K562 (cell line): ENCODE measurements around the gene PNRC1. TPM values are rescaled to one million over a fixed set of nuclear protein-coding genes. Genes with fewer than 3 reads are reported as not detected.

ENCODE experiments used
- ATAC-seq: fragments of 200-7000 bp; cut with Tn5 transposase; 3 replicates; pipeline ENCODE4 v1.9.1; 2020; ENCODE audit warnings: moderate library complexity
- BruUV-seq: library from RNA; stranded (reverse); fragments of 400-500 nt; replicated peaks from 2 replicates; lab custom pipeline; 2021; lab: Mats Ljungman, UMichigan
- CTCF ChIA-PET: fragments of 300-600 bp; formaldehyde crosslinking; extraction: SDS; loops from one replicate; lab custom pipeline; 2021; ENCODE audit warnings: low intra/inter-chr PET ratio; lab: Yijun Ruan, JAX
- POLR2A ChIA-PET: fragments of 300-600, 350-650 bp; sonication (Branson Sonifier 250); formaldehyde crosslinking; extraction: SDS; loops from one replicate; lab custom pipeline; 2021; ENCODE audit warnings: antibody characterized with exemption, inconsistent platforms; lab: Yijun Ruan, JAX
- DNase-seq, 4 experiments: peaks; one replicate each; pipeline versions ENCODE4 v3.0.0 to v3.0.0-alpha.2; 2011 to 2018; ENCODE audit warnings: low spot score in 3 of 4, mixed read lengths in 3 of 4; ENCODE audit errors: extremely low read depth in 1 of 4
- FAIRE-seq: peaks from 2 replicates; lab custom pipeline; 2011; peaks lifted over from hg19 to GRCh38; lab: Jason Lieb, UNC
- H2AFZ ChIP-seq: 2 replicates; pipeline ENCODE4 v1.6.0; 2011; ENCODE audit warnings: low read depth, low read length, control low read depth, inconsistent platforms
- H3K27ac ChIP-seq: fragments of 200-600 bp; 3 replicates; pipeline ENCODE4 v1.8.0; 2011; ENCODE audit warnings: low read depth, mild to moderate bottlenecking, control low read depth, inconsistent platforms, low read length, moderate library complexity, mixed read lengths; ENCODE audit errors: extremely low read depth
- H3K27me3 ChIP-seq, 2 experiments: fragments of 300-600 bp in 1 of 2; 2 replicates in 1 of 2; 3 replicates in 1 of 2; pipeline versions ENCODE4 v1.6.0 to v1.8.0; 2011; ENCODE audit warnings: inconsistent platforms in 2 of 2, low read length in 2 of 2, mild to moderate bottlenecking in 1 of 2, mixed read lengths in 1 of 2, moderate library complexity in 1 of 2; ENCODE audit not compliant: control insufficient read depth in 2 of 2, insufficient read depth in 2 of 2
- H3K36me3 ChIP-seq: fragments of 300-600 bp; 3 replicates; pipeline ENCODE4 v1.8.0; 2011; ENCODE audit warnings: mild to moderate bottlenecking, low read length, inconsistent platforms; ENCODE audit not compliant: control insufficient read depth, insufficient read depth
- H3K4me1 ChIP-seq, 2 experiments: fragments of 200-600 bp in 1 of 2; replicated peaks in 1 of 2; 2 replicates in 1 of 2; 3 replicates in 1 of 2; pipeline versions ENCODE4 v1.5.1 to v1.8.0; 2011; ENCODE audit warnings: inconsistent platforms in 2 of 2, low read length in 2 of 2, mild to moderate bottlenecking in 1 of 2, mixed read lengths in 1 of 2, moderate library complexity in 1 of 2; ENCODE audit not compliant: control insufficient read depth in 2 of 2, insufficient read depth in 2 of 2
- H3K4me2 ChIP-seq: 2 replicates; pipeline ENCODE4 v1.6.1; 2011; ENCODE audit warnings: low read length, control low read depth, inconsistent platforms, mixed read lengths; ENCODE audit not compliant: insufficient read depth
- H3K4me3 ChIP-seq: fragments of 200-600 bp; sonication (generic), shearing (Covaris generic); 2 replicates; pipeline ENCODE4 v1.5.1; 2016; ENCODE audit warnings: control low read depth, inconsistent platforms
- H3K79me2 ChIP-seq: fragments of 200-600 bp; 3 replicates; pipeline ENCODE4 v1.8.0; 2011; ENCODE audit warnings: low read length, inconsistent platforms; ENCODE audit not compliant: control insufficient read depth, insufficient read depth
- H3K9ac ChIP-seq, 2 experiments: 2 replicates each; pipeline versions ENCODE4 v1.6.0 to v1.6.1; 2011; ENCODE audit warnings: low read depth in 2 of 2, low read length in 2 of 2, control low read depth in 1 of 2, inconsistent platforms in 1 of 2, mild to moderate bottlenecking in 1 of 2, mixed read lengths in 1 of 2; ENCODE audit not compliant: insufficient read depth in 1 of 2
- H3K9me1 ChIP-seq: one replicate; pipeline ENCODE4 v1.6.0; 2011; ENCODE audit warnings: inconsistent platforms, mild to moderate bottlenecking, low read length, moderate library complexity; ENCODE audit not compliant: control insufficient read depth, insufficient read depth
- H3K9me3 ChIP-seq: replicated peaks from 2 replicates; pipeline ENCODE4 v1.5.1; 2011; ENCODE audit warnings: low read depth, low read length, inconsistent platforms; ENCODE audit not compliant: control insufficient read depth, insufficient read depth
- H4K20me1 ChIP-seq: replicated peaks from 2 replicates; pipeline ENCODE4 v1.6.1; 2011; ENCODE audit warnings: low read length, inconsistent platforms, mixed read lengths; ENCODE audit not compliant: control insufficient read depth, insufficient read depth
- CBX8 ChIP-seq: fragments of 200-600 bp; sonication (generic); IDR thresholded peaks from 2 replicates; pipeline ENCODE4 v1.6.1; 2012; ENCODE audit warnings: borderline replicate concordance, mixed run types, low read depth, mild to moderate bottlenecking, moderate library complexity, mixed read lengths, low read length, control low read depth, inconsistent platforms; ENCODE audit not compliant: poor library complexity, severe bottlenecking; ENCODE audit errors: extremely low read depth
- CEBPB ChIP-seq: fragments of 450-650 bp; IDR thresholded peaks from 2 replicates; pipeline ENCODE4 v1.6.1; 2016; ENCODE audit warnings: missing genetic modification characterization, missing compliant biosample characterization
- PURB ChIP-seq: sonication (generic); formaldehyde crosslinking; IDR thresholded peaks from 2 replicates; pipeline ENCODE4 v1.9.0; 2021; ENCODE audit warnings: low read depth, mild to moderate bottlenecking, missing genetic modification reagents
- XRCC3 ChIP-seq: fragments of 450-650 bp; IDR thresholded peaks from 2 replicates; pipeline ENCODE4 v1.6.1; 2017; ENCODE audit warnings: mild to moderate bottlenecking, moderate library complexity
- WGBS: fragments of 100-300 bp; shearing (Covaris generic); methylation state at CpG from one replicate; pipeline ENCODE4 v1.1.6; 2016; ENCODE audit warnings: low coverage, mixed read lengths; ENCODE audit not compliant: insufficient coverage; ENCODE audit errors: missing lambda C conversion rate; 5-methylcytosine and 5-hydroxymethylcytosine counted together
- in situ Hi-C: fragments of 300-500 bp; cut with MboI; formaldehyde crosslinking; loops from 4 replicates; pipeline ENCODE4 v1.15.0; 2018; ENCODE audit warnings: inconsistent platforms, mixed read lengths
- intact Hi-C: fragments of 100-400 bp; cut with micrococcal nuclease; formaldehyde crosslinking; loops from 2 replicates; pipeline ENCODE4 v1.14.2; 2022
- polyA plus RNA-seq, 8 experiments: library from polyadenylated mRNA; depleted of rRNA in 4 of 8; stranded (reverse) in 5 of 8; unstranded in 3 of 8; fragments of >200 nt; fragmentation: Nextera tagmentation in 2 of 8; fragmentation: Illumina TruSeq in 1 of 8; extraction: Ambion mirVana in 2 of 8; extraction: Trizol in 1 of 8; gene quantifications; 2 replicates each; pipeline versions ENCODE4 v1.2.1 to v1.2.3, GENCODE V29; 2011 to 2014; ENCODE audit warnings: inconsistent platforms in 1 of 8, missing spikeins in 1 of 8
- total RNA-seq, 7 experiments: library from RNA; depleted of rRNA in 6 of 7; stranded (reverse); fragments of >200 nt in 6 of 7; fragmentation: Illumina TruSeq in 2 of 7; extraction: Trizol in 2 of 7; gene quantifications; 2 replicates each; pipeline versions ENCODE4 v1.2.1 to v1.2.3, GENCODE V29; 2011 to 2021; ENCODE audit warnings: low replicate concordance in 1 of 7

Gene PNRC1
- total and polyA plus RNA-seq, 9 of the 15 experiments (the other 6 are each of a cell fraction or from before 2014, with no cell fraction given): 1.2 to 10.8 (median 6.5) TPM

DNA sequence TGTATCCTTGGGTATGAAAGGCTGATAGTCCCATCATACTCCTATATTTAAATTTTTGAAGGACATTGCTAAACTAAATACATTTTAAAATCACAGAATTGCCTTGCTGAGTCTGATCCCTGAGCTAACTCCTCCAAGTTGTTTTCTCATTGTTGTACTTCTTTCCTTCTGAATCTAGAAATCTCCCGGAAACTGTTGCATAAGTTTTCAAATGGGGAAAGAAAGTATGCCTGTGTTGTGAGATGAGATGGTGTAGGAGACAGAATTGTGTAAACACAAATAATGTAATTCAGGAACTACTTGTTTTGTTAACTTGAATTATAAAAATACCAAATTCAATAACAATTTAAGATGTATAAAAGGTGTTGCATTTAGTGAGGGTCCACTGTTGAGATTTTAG, 7.3 kb downstream of the PNRC1 start:
- WGBS: 13% methylated on average over 1 of the region's 1 CpG
- ChIA-PET POLR2A (interaction anchor here (1.5 kb wide), 1 partner anchor 15 kb away, joined by 3 read pairs; no protein-coding TSS in a partner anchor), CTCF (no interaction called here)
- no TSS peak for BruUV-seq
- in situ Hi-C loops: no loop called here
- TF ChIP-seq PURB (no peak), CEBPB (0 out of 2 replicates have a peak, but pooled peaks have one; percentile 11)
- H3K4me2 ChIP-seq: no peak overlapping the region
- peaks cover 2 to 3% of the 10 kb centered on the region in 2 experiments; a peak in 1 of 5 replicates for H3K4me1 ChIP-seq
- H3K27me3 ChIP-seq: peaks cover 0 to 5% of the 10 kb centered on the region in 2 experiments; a peak in 2 of 5 replicates
- peaks cover 15% of the 10 kb centered on the region; the same call in 2 of the 3 replicates for H3K36me3 ChIP-seq
- FAIRE-seq: no peak
- no peaks in the 10 kb centered on the region for H4K20me1 ChIP-seq
- H3K9me3 ChIP-seq: no peaks in the 10 kb centered on the region
- intact Hi-C loops: no loop called here
- DNase-seq: no peak
- H3K9ac ChIP-seq: no peak overlapping the region
- H3K4me3 ChIP-seq: no peak overlapping the region
- peaks cover 8% of the 10 kb centered on the region; the same call in 2 of the 3 replicates for H3K79me2 ChIP-seq
- H3K9me1 ChIP-seq: no peaks in the 10 kb centered on the region
- no peak overlapping the region for H3K27ac ChIP-seq
- no peak overlapping the region for H2AFZ ChIP-seq
- ATAC-seq: no peak

GRCh38 chr6:89098461-89098860, 17.9 kb downstream of the PNRC1 start:
- Histone ChIP-seq H3K36me3 (no peaks in the 10 kb centered on the region), H4K20me1 (no peaks in the 10 kb centered on the region), H2AFZ (no peak overlapping the region), H3K4me3 (no peak overlapping the region), H3K27ac (no peak overlapping the region), H3K9me1 (no peaks in the 10 kb centered on the region), H3K4me2 (no peak overlapping the region), H3K27me3 (peaks cover 5 to 6% of the 10 kb centered on the region in 2 experiments; a peak in 3 of 5 replicates), H3K79me2 (no peaks in the 10 kb centered on the region), H3K9ac (no peak overlapping the region), H3K9me3 (no peaks in the 10 kb centered on the region), H3K4me1 (no peaks in the 10 kb centered on the region)
- in situ Hi-C loops: no loop called here
- intact Hi-C loops: no loop called here
- BruUV-seq: no TSS peak
- TF ChIP-seq CBX8: peak; percentile 35
- no peak for TF ChIP-seq XRCC3
- ATAC-seq (no peak), DNase-seq (no peak), FAIRE-seq (no peak)
- POLR2A ChIA-PET: interaction anchor here (0.6 to 1.8 kb wide), 2 partner anchors 15 to 1278 kb away, joined by 3 to 5 read pairs; no protein-coding TSS in a partner anchor
- CTCF ChIA-PET: no interaction called here
- 3% methylated on average over 8 of the region's 8 CpGs for WGBS
